ENCODE measurements around the gene GPR183.

Gene GPR183

GRCh38 chr13:99330942-99331341 lies 23.7 kb upstream of the GPR183 start:
- TF ChIP-seq, protein P1, sequence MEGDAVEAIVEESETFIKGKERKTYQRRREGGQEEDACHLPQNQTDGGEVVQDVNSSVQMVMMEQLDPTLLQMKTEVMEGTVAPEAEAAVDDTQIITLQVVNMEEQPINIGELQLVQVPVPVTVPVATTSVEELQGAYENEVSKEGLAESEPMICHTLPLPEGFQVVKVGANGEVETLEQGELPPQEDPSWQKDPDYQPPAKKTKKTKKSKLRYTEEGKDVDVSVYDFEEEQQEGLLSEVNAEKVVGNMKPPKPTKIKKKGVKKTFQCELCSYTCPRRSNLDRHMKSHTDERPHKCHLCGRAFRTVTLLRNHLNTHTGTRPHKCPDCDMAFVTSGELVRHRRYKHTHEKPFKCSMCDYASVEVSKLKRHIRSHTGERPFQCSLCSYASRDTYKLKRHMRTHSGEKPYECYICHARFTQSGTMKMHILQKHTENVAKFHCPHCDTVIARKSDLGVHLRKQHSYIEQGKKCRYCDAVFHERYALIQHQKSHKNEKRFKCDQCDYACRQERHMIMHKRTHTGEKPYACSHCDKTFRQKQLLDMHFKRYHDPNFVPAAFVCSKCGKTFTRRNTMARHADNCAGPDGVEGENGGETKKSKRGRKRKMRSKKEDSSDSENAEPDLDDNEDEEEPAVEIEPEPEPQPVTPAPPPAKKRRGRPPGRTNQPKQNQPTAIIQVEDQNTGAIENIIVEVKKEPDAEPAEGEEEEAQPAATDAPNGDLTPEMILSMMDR (IDR thresholded peaks at IDR 0.05; ENCODE audit: low read depth, low read length) = no peak

GRCh38 chr13:99329477-99329876 lies 22.3 kb upstream of the GPR183 start:
- TF ChIP-seq, protein P1 (IDR thresholded peaks at IDR 0.05; ENCODE audit: low read depth, low read length) = no peak
- DNase-seq (ENCODE audit: extremely low read depth, low read depth) = no peak

More at GRCh38 chr13:99330942-99331341, 23.7 kb upstream of the GPR183 start:
- DNase-seq (ENCODE audit: extremely low read depth, low read depth) = no peak

GRCh38 chr13:99327761-99328160 lies 20.6 kb upstream of the GPR183 start:
- DNase-seq (ENCODE audit: extremely low read depth, low read depth) = no peak
- TF ChIP-seq, protein P1 (IDR thresholded peaks at IDR 0.05; ENCODE audit: low read depth, low read length) = no peak

DNA sequence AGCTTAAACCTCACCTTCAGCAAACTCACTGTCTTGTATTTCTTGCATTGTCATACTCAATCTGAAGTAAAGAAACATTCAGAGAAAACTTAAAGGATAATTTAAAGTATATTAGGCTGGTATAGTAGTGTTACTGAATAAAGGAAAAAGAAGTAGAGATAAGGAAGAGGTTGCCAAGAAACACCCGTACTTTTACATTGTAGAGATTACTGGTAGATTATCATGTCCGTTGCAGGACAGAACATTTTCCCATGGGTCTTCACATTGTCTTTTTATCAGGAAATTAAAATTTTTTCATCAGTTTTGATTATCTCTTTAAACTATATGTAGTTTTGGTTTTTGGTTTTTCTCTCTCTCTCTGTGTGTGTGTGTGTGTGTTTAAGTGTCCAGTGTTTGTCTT lies 19.9 kb upstream of the GPR183 start:
- TF ChIP-seq, protein P1 (IDR thresholded peaks at IDR 0.05; ENCODE audit: low read depth, low read length) = no peak
- DNase-seq (ENCODE audit: extremely low read depth, low read depth) = no peak

GRCh38 chr13:99326012-99326411 lies 18.8 kb upstream of the GPR183 start:
- TF ChIP-seq, protein P1 (IDR thresholded peaks at IDR 0.05; ENCODE audit: low read depth, low read length) = no peak
- no peak for DNase-seq (ENCODE audit: extremely low read depth, low read depth)

DNA sequence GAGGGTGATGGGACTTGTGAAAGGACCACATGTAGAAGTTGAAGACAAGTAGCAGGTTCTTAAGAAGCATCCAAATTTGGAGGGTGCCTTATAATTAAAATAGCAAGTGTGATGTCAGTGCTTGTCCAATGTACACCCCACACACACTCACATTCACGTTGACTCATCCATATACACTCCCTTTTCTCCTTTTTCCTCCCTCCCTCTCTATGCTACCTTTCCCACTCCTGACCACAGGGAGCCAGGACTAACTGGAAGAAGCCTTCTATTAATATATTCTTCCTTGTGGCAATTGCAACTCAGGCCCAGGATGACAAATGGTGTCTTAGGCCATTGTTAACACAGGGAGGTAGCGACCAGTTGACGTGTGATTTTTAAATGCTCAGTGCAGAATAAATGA lies 16.3 kb upstream of the GPR183 start:
- no peak for DNase-seq (ENCODE audit: extremely low read depth, low read depth)
- TF ChIP-seq, protein P1 (IDR thresholded peaks at IDR 0.05; ENCODE audit: low read depth, low read length) = no peak

- TF ChIP-seq, protein P1 (IDR thresholded peaks at IDR 0.05; ENCODE audit: low read depth, low read length) = no peak
- peak; percentile 38 for DNase-seq (ENCODE audit: extremely low read depth, low read depth)
Measured at GRCh38 chr13:99322297-99323103, 15.3 kb upstream of the GPR183 start.

Data from AG09319 (cell line).